GM18858 (cell line): Measurements from ENCODE around the gene UFSP2.

Experiments used
- ATAC-seq: cut with Tn5 transposase; IDR thresholded peaks from one replicate; pipeline ENCODE4 v1.9.1; 2021; ENCODE audit not compliant: unreplicated experiment

Gene UFSP2

DNA sequence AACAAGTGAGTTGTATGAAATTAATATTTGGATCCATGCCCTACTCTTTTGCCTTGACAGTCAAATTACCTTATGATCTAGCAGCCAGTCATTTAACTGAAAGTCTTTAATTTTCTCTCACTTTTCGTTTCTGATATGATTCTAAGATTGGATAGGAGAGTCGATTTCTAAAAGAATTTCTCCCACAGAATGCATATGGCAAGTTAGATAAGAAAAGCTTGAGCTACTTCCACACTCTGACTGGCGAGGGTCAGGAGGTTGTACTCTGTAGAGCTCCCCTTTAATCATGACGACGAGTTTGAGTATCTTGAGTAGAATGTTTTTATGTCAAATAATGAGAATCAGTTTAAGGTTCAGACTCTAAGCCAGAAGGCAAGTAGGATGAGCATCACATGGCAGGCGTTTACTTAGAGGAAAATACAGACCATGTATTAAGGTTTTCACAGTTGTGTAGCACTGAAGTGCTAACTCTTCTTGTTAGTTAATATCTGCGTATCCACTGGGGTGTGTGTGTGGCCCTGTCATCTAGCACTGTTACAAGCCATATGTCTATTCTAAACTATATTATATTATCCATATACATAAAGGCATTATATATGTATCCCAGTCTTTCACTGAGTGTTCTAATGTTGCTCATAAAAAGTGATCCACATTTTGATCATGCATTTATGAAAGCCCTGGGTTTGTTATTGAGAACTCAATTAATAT is 67.9 kb downstream of the UFSP2 start:
- no peak for ATAC-seq

DNA sequence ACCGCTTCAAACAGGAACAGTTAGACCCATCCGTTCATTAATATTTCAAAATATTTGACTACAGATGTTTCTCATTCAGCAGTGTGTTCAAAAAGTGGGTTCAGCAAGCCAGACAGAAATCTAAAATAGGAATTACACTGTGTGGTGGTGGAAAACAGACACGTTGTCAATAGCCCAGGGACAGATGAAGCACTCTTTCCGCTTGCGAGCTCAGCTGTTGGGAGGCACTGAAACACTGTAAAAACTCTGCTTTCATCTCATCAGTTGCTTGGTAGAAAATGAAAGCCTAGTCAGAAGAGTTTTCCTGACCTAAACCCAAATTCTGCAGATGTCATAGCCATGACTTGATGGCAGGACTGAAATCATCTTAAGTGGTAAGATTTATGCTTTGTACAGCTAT is 68.6 kb downstream of the UFSP2 start:
- no peak for ATAC-seq

DNA sequence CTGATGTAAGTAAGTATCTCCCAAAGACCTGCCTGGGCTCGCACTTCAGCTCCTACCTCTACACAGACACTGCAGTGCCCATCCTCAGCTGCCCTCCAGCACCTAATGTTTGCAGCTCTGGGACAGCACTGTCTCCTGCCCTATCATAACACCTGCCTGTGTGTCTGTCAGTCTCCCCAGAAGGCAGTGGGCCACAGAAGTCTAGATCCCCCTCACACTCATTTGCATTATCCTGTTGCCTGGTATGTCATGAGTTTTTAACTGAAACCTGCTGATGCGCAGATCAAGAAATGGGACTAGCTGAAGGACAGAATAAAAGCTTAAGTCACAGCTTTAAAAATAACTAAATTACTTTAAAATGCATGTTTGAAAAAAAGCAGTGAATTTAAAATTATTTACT is 73.0 kb downstream of the UFSP2 start:
- ATAC-seq, result no peak

DNA sequence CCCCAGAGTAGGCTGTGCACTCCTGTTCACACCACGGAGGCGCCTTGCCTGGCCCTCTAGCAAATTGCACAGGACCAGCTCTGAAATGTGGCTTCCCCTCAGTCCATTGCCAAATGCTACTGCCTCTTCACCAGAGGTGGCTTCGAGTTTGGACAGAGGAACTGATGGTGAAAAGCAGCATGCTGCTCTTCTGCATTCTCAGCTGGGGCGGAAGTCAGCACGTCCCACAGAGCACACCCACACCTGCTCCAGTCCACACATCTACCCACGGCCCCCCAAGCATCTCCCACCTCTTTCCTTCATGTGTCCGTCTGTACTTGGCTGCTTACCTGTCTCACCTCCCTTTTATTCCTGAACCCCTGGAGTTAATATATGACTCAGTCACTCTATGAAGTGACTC is 73.6 kb downstream of the UFSP2 start:
- ATAC-seq, result no peak

DNA sequence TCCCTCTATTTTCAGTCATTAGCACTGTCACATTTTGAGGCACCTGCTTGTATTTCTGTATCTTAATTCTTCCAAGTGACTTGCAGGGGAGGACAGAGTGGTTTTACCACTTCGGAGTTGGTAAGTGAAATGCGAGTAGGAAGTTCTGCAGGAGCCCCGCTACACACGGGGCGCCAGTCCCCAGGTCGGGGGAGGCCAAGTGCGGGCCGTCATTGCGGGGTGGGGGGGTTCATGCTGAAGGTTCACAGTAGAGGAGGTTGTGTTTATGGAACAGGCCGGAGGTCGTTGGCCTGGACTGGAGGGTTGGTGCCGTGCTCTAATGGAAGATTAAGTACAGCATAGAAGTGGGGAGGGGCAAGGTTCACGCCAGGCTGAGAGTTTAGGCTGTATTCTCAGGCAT is 74.1 kb downstream of the UFSP2 start:
- no peak for ATAC-seq
